CD4-positive, alpha-beta T cell treated with Interleukin-15 for 1 hour (primary cell): ENCODE data around the gene MAFB.

Experiments used
- DNase-seq: peaks from one replicate; pipeline ENCODE4 v3.0.0-alpha.2; 2020

The MAFB gene

GRCh38 chr20:40680161-40680959, 8.7 kb downstream of the MAFB start:
- no peak for DNase-seq

- DNase-seq: no peak
These were observed 9.9 kb downstream of the MAFB start for GRCh38 chr20:40679184-40679583.

- DNase-seq: no peak
These were observed 10.7 kb downstream of the MAFB start for GRCh38 chr20:40678286-40678875.

- no peak for DNase-seq
These were observed 11.6 kb downstream of the MAFB start for GRCh38 chr20:40677343-40677924.

- no peak for DNase-seq
These were observed 12.4 kb downstream of the MAFB start for GRCh38 chr20:40676491-40677269.

GRCh38 chr20:40675599-40676221, 13.3 kb downstream of the MAFB start:
- no peak for DNase-seq

GRCh38 chr20:40673442-40673841, 15.6 kb downstream of the MAFB start:
- no peak for DNase-seq

GRCh38 chr20:40672095-40672494, 16.9 kb downstream of the MAFB start:
- DNase-seq: no peak

- no peak for DNase-seq
These were observed 18.8 kb downstream of the MAFB start for GRCh38 chr20:40670253-40670652.

GRCh38 chr20:40669692-40670091, 19.3 kb downstream of the MAFB start:
- no peak for DNase-seq

- no peak for DNase-seq
These were observed 20.4 kb downstream of the MAFB start for GRCh38 chr20:40668449-40669228.

- no peak for DNase-seq
These were observed 21.5 kb downstream of the MAFB start for GRCh38 chr20:40667503-40667902.

- DNase-seq: no peak
These were observed 22.7 kb downstream of the MAFB start for GRCh38 chr20:40666336-40666735.

GRCh38 chr20:40664891-40665290, 24.1 kb downstream of the MAFB start:
- DNase-seq: no peak

- no peak for DNase-seq
These were observed 24.8 kb downstream of the MAFB start for GRCh38 chr20:40663991-40664880.

GRCh38 chr20:40663304-40663790, 25.7 kb downstream of the MAFB start:
- DNase-seq: no peak

GRCh38 chr20:40659567-40659966, 29.5 kb downstream of the MAFB start:
- DNase-seq: no peak

- no peak for DNase-seq
These were observed 30.5 kb downstream of the MAFB start for GRCh38 chr20:40658509-40658908.

- no peak for DNase-seq
These were observed 31.5 kb downstream of the MAFB start for GRCh38 chr20:40657526-40657925.

- DNase-seq: no peak
These were observed 33.6 kb downstream of the MAFB start for GRCh38 chr20:40655451-40655850.

GRCh38 chr20:40654876-40655275, 34.2 kb downstream of the MAFB start:
- DNase-seq: no peak
